ENCODE data around the gene CDC73. TPM values are rescaled to one million over a fixed set of nuclear protein-coding genes. Genes with fewer than 3 reads are reported as not detected.
A peak's percentile ranks its signal among the peaks of the same experiment; 100 is the strongest.

The CDC73 gene
- 10 to 100 TPM; 42.7 to 73.3 (median 53.7) TPM for total RNA-seq

DNA sequence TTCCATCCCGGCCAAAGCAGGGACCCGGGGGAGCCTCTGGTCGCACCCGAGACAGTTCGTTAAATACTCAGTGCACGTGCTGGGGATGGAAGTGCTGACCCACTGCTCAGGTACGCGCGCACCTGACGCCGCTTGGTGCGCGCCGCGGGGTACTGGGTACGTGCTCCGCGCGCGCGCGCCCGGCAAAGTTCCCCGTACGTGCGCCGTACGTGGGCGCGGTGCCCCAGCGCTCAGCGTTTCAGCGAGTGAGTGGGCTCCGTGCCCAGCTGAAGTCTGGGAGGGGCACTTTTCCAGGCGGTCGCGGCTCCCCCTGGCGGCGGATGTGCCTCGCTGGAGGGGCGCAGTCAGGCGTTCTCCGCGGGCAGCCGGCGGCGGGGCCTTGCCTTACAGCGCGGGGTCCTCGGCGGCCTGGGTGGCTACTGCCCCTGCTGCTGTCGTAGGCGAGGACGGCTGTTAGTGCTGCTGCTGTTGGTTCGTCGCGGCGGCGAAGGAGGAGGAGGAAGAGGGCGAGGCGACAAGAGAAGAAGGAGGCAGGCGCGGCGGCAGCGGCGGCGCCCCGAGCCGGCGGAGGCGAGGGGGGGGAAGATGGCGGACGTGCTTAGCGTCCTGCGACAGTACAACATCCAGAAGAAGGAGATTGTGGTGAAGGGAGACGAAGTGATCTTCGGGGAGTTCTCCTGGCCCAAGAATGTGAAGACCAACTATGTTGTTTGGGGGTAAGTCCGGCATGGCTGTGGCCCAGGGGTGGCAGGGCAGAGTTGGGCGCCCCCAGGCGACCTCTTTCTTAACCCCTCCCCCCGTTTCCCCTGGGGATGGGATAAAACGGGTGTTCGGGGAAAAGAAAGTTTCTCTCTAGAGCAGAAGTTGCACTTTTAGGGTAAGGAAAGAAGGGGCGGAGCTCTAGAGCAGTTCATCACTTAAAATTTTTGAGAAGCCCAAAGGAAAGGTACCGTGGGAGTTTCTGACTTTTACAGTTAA is at the start of gene CDC73:
Gene CDC73 (plus strand): TSS at position 416 of the 978 bp plus-strand sequence. CDS start 170 bp downstream, at position 586.
- Histone ChIP-seq H3K27me3 (no peaks in the 10 kb centered on the region), H3K36me3 (peaks cover 0 to 17% of the 10 kb centered on the region in 2 donors), H3K4me1 (peaks cover 2 to 47% (median 16%) of the 10 kb centered on the region in 3 donors), H3K27ac (peak within 1 kb of the TSS; percentile 93 to 97 (median 96)), H3K4me3 (peak within 1 kb of the TSS; percentile 84 to 91), H3K9me3 (no peaks in the 10 kb centered on the region)
- WGBS, 2 donors (ENCODE audit: low coverage in 1 of 2) = 0 to 1% methylated on average over 9 to 17 of the region's 85 CpGs
- TF ChIP-seq, protein P1, sequence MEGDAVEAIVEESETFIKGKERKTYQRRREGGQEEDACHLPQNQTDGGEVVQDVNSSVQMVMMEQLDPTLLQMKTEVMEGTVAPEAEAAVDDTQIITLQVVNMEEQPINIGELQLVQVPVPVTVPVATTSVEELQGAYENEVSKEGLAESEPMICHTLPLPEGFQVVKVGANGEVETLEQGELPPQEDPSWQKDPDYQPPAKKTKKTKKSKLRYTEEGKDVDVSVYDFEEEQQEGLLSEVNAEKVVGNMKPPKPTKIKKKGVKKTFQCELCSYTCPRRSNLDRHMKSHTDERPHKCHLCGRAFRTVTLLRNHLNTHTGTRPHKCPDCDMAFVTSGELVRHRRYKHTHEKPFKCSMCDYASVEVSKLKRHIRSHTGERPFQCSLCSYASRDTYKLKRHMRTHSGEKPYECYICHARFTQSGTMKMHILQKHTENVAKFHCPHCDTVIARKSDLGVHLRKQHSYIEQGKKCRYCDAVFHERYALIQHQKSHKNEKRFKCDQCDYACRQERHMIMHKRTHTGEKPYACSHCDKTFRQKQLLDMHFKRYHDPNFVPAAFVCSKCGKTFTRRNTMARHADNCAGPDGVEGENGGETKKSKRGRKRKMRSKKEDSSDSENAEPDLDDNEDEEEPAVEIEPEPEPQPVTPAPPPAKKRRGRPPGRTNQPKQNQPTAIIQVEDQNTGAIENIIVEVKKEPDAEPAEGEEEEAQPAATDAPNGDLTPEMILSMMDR (IDR thresholded peaks at IDR 0.05) = peak; percentile 79 to 99 (median 94)
- no peak for TF ChIP-seq EP300 (IDR thresholded peaks at IDR 0.05)
- peak; percentile 94 for TF ChIP-seq POLR2AphosphoS5 (IDR thresholded peaks at IDR 0.05)
- peak; percentile 84 to 85 for TF ChIP-seq POLR2A (IDR thresholded peaks at IDR 0.05)
- ATAC-seq = peak; percentile 99

DNA sequence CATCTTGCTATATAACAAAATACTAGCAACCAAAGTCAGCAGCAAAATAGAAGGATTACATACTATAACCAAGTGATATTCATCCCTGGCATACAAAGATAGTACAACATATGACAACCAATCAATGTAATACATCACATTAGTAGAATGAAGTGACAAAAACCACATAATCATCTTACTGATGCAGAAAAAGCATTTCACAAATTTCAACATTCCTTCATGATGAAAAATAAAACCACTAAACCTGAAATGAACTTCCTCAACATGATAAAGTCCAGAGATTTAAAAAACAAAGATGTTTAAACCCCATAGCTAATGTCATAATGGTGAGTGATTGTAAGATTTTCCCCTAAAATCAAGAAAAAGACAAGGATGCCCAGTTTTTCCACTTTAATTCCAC is 43.8 kb upstream of the CDC73 start:
- TF ChIP-seq EP300 (IDR thresholded peaks at IDR 0.05) = no peak
- no peak for TF ChIP-seq POLR2AphosphoS5 (IDR thresholded peaks at IDR 0.05)
- no peak for TF ChIP-seq POLR2A (IDR thresholded peaks at IDR 0.05)
- TF ChIP-seq, protein P1 (IDR thresholded peaks at IDR 0.05) = no peak
- no peak for ATAC-seq
- H3K27me3 ChIP-seq = no peaks in the 10 kb centered on the region
- H3K9me3 ChIP-seq = no peaks in the 10 kb centered on the region
- H3K36me3 ChIP-seq = peaks cover 3 to 59% of the 10 kb centered on the region in 2 donors
- H3K4me1 ChIP-seq = peaks cover 0 to 14% (median 0%) of the 10 kb centered on the region in 3 donors
- H3K27ac ChIP-seq = no peak overlapping the region
- H3K4me3 ChIP-seq = no peak overlapping the region

DNA sequence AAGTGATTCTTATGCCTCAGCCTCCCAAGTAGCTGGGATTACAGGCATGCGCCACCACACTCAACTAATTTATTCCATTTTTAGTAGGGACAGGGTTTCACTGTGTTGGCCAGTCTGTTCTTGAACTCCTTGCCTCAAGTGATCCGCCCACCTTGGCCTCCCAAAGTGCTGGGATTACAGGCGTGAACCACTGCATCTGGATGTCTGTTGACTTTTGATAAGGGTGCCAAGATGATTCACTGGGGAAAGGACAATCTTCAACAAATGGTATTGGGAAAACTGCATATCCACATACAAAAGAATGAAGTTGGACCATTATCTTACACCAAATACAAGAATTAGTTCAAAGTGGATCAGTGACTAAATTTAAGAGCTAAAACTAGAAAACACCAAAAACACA is 42.6 kb upstream of the CDC73 start:
- Histone ChIP-seq H3K4me1 (peaks cover 0 to 14% (median 0%) of the 10 kb centered on the region in 3 donors), H3K27ac (no peak overlapping the region), H3K4me3 (no peak overlapping the region), H3K36me3 (peaks cover 3 to 71% of the 10 kb centered on the region in 2 donors), H3K27me3 (no peaks in the 10 kb centered on the region), H3K9me3 (no peaks in the 10 kb centered on the region)
- ATAC-seq = no peak
- WGBS, 2 donors (ENCODE audit: low coverage in 1 of 2) = 100% methylated on average over 1 of the region's 3 CpGs; no CpG with 5 or more reads in 1 of the 2 donors
- TF ChIP-seq, protein P1 (IDR thresholded peaks at IDR 0.05) = no peak
- TF ChIP-seq POLR2AphosphoS5 (IDR thresholded peaks at IDR 0.05) (no peak), POLR2A (IDR thresholded peaks at IDR 0.05) (no peak), EP300 (IDR thresholded peaks at IDR 0.05) (no peak)

DNA sequence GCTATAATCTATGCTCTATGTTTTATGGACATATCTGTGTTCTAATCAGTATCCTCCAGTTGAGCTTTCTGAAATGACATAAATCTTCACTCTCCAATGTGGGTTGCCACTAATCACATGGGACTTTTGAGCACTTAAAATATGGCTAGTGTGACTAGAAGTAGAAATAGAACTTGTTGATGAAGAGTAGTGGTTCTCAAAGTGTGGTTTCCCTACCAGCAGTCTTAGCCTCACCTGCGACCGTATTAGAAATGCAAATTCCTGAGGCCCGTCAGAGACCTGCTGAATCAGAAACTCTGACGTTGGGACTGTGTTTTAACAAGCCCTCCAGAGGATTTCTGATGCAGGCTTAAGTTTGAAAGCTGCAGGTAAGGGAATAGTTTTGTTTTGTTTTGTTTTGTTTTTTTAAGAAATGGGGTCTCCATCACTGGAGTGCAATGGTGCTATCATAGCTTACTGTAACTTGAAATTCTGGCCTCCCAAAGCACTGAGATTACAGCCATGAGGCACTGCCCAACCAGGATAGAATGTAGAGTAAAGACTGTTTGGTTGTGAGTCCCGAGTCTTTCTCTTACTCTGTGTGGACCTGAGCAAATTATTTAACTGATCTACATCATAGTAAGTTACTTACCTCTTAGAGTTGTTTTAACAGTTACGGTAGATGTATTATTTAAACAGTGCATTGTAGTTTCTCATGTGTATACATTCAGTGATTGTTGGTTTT is 38.3 kb upstream of the CDC73 start:
- no peak for ATAC-seq
- peaks cover 3 to 77% of the 10 kb centered on the region in 2 donors for H3K36me3 ChIP-seq
- H3K9me3 ChIP-seq = no peaks in the 10 kb centered on the region
- H3K27ac ChIP-seq = no peak overlapping the region
- no peak overlapping the region for H3K4me3 ChIP-seq
- TF ChIP-seq, protein P1 (IDR thresholded peaks at IDR 0.05) = no peak
- TF ChIP-seq EP300 (IDR thresholded peaks at IDR 0.05) = no peak
- no peak for TF ChIP-seq POLR2A (IDR thresholded peaks at IDR 0.05)
- TF ChIP-seq POLR2AphosphoS5 (IDR thresholded peaks at IDR 0.05) = no peak
- no peaks in the 10 kb centered on the region for H3K27me3 ChIP-seq
- H3K4me1 ChIP-seq = no peaks in the 10 kb centered on the region
- WGBS, 2 donors (ENCODE audit: low coverage in 1 of 2) = 88 to 89% methylated on average over 6 of the region's 6 CpGs
